NCI-H524 (cell line): ENCODE results near the gene RPRD2.
"Not testable (repeated sequence)": the region's sequence is repeated elsewhere in the genome, so short reads cannot be mapped to it uniquely, and the experiment has no call there.

Source experiments
- DNase-seq, 2 experiments: peaks; one replicate each; lab custom pipeline; 2025; lab: John Stamatoyannopoulos, UW

The RPRD2 gene

GRCh38 chr1:150389650-150390049 lies 25.7 kb downstream of the RPRD2 start:
- DNase-seq, result no peak

- DNase-seq, result no peak
Measured at GRCh38 chr1:150392627-150393026, 28.7 kb downstream of the RPRD2 start.

DNA sequence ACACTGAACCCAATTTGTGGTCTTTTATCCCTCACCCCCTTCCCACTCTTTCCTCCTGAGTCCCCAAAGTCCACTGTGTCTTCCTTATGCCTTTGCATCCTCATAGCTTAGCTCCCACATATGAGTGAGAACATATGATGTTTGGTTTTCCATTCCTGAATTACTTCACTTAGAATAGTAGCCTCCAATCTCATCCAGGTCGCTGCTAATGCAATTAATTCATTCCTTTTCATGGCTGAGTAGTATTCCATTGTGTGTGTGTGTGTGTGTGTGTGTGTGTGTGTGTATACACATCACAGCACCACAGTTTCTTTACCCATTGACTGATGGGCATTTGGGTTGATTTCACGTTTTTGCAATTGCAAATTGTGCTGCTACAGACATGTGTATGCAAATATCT lies 31.2 kb downstream of the RPRD2 start:
- not testable (repeated sequence) for DNase-seq

- no peak for DNase-seq
Measured at GRCh38 chr1:150397392-150398032, 33.6 kb downstream of the RPRD2 start.

- no peak for DNase-seq
Measured at GRCh38 chr1:150404465-150404864, 40.5 kb downstream of the RPRD2 start.

- no peak for DNase-seq
Measured at GRCh38 chr1:150405660-150406059, 41.7 kb downstream of the RPRD2 start.

DNA sequence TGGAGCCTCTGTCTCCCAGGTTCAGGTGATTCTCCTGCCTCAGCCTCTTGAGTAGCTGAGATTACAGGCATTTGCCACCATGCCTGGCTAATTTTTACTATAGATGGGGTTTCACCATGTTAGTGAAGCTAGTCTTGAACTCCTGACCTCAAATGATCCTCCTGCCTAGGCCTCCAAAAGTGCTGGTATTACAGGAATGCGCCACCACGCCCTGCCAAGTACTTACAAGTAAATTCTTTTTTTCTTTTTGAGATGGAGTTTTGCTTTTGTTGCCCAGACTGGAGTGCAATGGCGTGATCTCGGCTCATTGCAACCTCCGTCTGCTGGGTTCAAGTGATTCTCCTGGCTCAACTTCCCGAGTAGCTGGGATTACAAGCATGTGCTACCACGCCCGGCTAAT lies 42.5 kb downstream of the RPRD2 start:
- no peak for DNase-seq

- no peak for DNase-seq
Measured at GRCh38 chr1:150407330-150407729, 43.4 kb downstream of the RPRD2 start.

DNA sequence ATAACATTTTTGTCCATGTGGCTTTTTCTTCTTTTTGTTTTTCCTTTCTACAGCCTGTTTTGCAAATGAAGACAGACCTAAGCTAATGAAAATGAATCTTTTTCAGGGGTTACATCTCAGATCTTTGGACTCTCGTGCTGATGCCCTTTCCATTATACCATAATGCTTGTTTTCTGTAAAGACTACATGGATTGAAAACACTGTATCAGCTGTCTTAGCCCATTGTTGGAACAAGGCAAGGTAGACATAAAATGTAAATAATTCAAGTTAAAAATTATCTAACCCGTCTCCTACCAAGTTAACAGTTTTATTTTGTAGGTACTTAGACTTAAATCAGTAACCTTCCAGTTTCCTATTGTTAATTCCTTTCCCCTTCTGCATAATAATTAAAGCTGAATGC lies 44.9 kb downstream of the RPRD2 start:
- DNase-seq, result no peak

- DNase-seq, result no peak
Measured at GRCh38 chr1:150409504-150410362, 45.8 kb downstream of the RPRD2 start.

GRCh38 chr1:150410582-150411101 lies 46.7 kb downstream of the RPRD2 start:
- DNase-seq, result no peak

GRCh38 chr1:150414592-150414991 lies 50.6 kb downstream of the RPRD2 start:
- no peak for DNase-seq

- no peak for DNase-seq
Measured at GRCh38 chr1:150415800-150416199, 51.9 kb downstream of the RPRD2 start.

DNA sequence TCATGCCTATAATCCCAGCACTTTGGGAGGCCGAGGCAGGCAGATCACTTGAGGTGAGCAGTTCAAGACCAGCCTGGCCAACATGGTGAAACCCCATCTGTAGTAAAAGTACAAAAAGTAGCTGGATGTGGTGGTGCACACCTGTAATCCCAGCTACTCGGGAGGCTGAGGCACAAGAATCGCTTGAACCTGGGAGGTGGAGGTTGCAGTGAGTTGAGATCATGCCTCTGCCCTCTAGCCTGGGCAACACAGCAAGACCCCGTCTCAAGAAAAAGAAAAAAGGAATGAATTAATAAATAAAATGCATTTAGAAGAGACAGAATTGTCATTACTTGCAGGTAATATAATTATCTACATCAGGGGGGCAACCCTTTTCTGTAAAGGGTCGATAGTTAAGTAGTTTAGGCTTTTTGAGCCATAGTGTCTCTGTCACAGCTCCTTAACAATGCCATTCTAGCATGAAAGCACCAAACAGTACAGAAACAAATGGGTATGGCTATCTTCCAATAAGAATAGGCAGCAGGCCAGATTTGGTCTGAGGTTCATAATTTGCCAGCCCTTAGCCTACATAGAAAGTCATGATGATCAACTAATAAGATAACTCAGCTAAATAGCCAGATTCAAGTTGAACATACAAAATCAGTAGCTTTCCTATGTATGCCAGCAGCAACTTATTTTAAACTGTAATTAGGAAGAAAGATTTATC lies 56.8 kb downstream of the RPRD2 start:
- no peak for DNase-seq

- DNase-seq, result no peak
Measured at GRCh38 chr1:150422541-150422940, 58.6 kb downstream of the RPRD2 start.

GRCh38 chr1:150429805-150430204 lies 65.9 kb downstream of the RPRD2 start:
- no peak for DNase-seq

- DNase-seq, result no peak
Measured at GRCh38 chr1:150441121-150441520, 77.2 kb downstream of the RPRD2 start.

DNA sequence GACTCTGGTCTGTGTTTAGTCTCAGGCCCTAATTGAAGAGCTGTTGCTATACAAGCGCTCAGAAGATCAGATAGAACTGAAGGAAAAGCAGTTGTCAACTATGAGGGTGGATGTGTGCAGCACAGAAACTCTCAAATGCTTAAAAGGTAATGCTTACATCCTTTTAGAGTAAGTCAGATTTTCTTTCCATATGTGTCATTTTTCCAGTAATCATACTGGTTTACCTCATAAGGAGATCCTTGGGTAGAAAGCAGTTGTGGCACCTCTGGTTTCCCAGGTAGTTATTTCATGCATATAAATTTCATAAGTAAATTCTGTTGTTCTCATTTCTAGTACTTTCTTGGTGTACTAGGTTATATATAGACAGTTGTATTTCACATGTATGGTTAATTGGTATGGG lies 80.3 kb downstream of the RPRD2 start:
- no peak for DNase-seq

DNA sequence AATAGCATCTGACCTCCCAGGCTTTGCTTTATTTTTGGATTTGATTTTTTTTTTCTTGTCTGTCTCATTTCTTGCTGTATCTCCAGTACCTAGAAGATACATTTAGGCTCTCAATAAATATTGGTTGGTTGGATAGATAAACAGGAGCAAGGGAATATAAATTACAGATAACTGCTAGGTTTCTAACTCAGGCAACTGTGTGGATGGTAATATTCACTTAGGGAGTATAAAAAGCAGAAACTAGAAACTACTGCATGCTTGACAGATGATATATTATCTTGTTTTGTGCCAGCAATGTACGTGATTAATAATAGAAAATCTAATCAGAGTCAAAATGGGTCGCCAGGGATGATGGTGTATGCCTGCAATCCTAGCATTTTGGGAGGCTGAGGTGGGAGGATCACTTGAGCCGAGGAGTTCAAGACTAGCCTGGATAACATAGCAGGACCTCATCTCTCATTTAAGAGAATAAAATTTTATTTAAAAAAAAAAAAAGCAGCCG lies 92.2 kb downstream of the RPRD2 start:
- DNase-seq, result no peak

DNA sequence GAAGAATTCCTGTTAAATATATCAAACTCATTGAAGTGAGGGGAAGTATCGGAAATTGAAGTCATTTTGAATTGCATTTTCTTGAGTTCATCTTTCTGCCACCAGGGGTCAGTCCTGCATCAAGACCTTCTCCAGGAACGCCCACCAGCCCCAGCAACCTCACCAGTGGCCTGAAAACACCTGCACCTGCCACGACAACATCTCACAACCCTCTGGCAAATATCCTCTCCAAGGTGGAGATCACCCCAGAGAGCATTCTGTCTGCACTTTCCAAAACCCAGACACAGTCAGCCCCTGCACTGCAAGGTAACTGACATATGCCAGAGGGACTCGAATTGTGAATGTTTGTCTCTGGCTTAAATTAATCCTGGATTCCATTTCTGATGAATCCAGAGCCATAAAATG lies 100.5 kb downstream of the RPRD2 start:
- DNase-seq, result peak in 1 of 2 experiments; percentile 37

- no peak for DNase-seq
Measured at GRCh38 chr1:150466964-150467363, 103.0 kb downstream of the RPRD2 start.

GRCh38 chr1:150469291-150469690 lies 105.3 kb downstream of the RPRD2 start:
- no peak for DNase-seq
